Parathyroid adenoma (tissue), 2 donors: ENCODE measurements around the gene DOCK3.

Source experiments
- H2AFZ ChIP-seq: fragments of 300-600 bp; sonication (generic); one replicate; pipeline ENCODE4 v1.7.0; 2017; ENCODE audit warnings: antibody characterized with exemption, mild to moderate bottlenecking
- H3K27ac ChIP-seq: fragments of 300-600 bp; sonication (generic); one replicate; pipeline ENCODE4 v1.7.0; 2017
- H3K27me3 ChIP-seq: fragments of 300-600 bp; sonication (generic); one replicate; pipeline ENCODE4 v1.7.0; 2017; ENCODE audit warnings: low read length; ENCODE audit not compliant: control insufficient read depth, insufficient read depth
- H3K36me3 ChIP-seq: fragments of 300-600 bp; sonication (generic); one replicate; pipeline ENCODE4 v1.7.0; 2017; ENCODE audit warnings: low read length; ENCODE audit not compliant: control insufficient read depth, insufficient read depth
- H3K4me1 ChIP-seq: fragments of 300-600 bp; sonication (generic); one replicate; pipeline ENCODE4 v1.7.0; 2017; ENCODE audit warnings: control low read depth
- H3K4me2 ChIP-seq: fragments of 300-600 bp; sonication (generic); one replicate; pipeline ENCODE4 v1.7.0; 2017; ENCODE audit warnings: low read length
- H3K4me3 ChIP-seq: fragments of 300-600 bp; sonication (generic); one replicate; pipeline ENCODE4 v1.7.0; 2017; ENCODE audit warnings: low read depth, low read length
- H3K79me2 ChIP-seq: fragments of 300-600 bp; sonication (generic); one replicate; pipeline ENCODE4 v1.7.0; 2017; ENCODE audit warnings: control low read depth
- H3K9ac ChIP-seq: fragments of 300-600 bp; sonication (generic); one replicate; pipeline ENCODE4 v1.7.0; 2017; ENCODE audit warnings: mild to moderate bottlenecking
- H3K9me3 ChIP-seq: fragments of 300-600 bp; sonication (generic); one replicate; pipeline ENCODE4 v1.7.0; 2017; ENCODE audit warnings: low read length; ENCODE audit not compliant: control insufficient read depth
- CTCF ChIP-seq: fragments of 300-600 bp; sonication (generic); IDR thresholded peaks from one replicate; pipeline ENCODE4 v1.7.0; 2017; ENCODE audit warnings: antibody characterized with exemption, mild to moderate bottlenecking
- donor health status: primary hyperparathyroidism.

The DOCK3 gene

GRCh38 chr3:50657407-50657806, 17.3 kb upstream of the DOCK3 start:
- no peak overlapping the region for H2AFZ ChIP-seq
- no peaks in the 10 kb centered on the region for H3K36me3 ChIP-seq
- H3K4me2 ChIP-seq, result no peak overlapping the region
- H3K9ac ChIP-seq, result no peak overlapping the region
- peaks cover 6% of the 10 kb centered on the region for H3K4me1 ChIP-seq
- no peak for TF ChIP-seq CTCF
- no peaks in the 10 kb centered on the region for H3K9me3 ChIP-seq
- H3K27ac ChIP-seq, result no peak overlapping the region
- no peaks in the 10 kb centered on the region for H3K27me3 ChIP-seq
- H3K79me2 ChIP-seq, result no peaks in the 10 kb centered on the region
- H3K4me3 ChIP-seq, result no peak overlapping the region

- peaks cover 6% of the 10 kb centered on the region for H3K4me1 ChIP-seq
- H3K9me3 ChIP-seq, result no peaks in the 10 kb centered on the region
- H2AFZ ChIP-seq, result no peak overlapping the region
- H3K9ac ChIP-seq, result no peak overlapping the region
- H3K4me2 ChIP-seq, result no peak overlapping the region
- no peaks in the 10 kb centered on the region for H3K36me3 ChIP-seq
- no peak overlapping the region for H3K27ac ChIP-seq
- H3K27me3 ChIP-seq, result no peaks in the 10 kb centered on the region
- TF ChIP-seq CTCF, result no peak
- no peak overlapping the region for H3K4me3 ChIP-seq
- no peaks in the 10 kb centered on the region for H3K79me2 ChIP-seq
Measured at GRCh38 chr3:50657816-50658215, 16.9 kb upstream of the DOCK3 start.

- H2AFZ ChIP-seq, result no peak overlapping the region
- no peaks in the 10 kb centered on the region for H3K79me2 ChIP-seq
- H3K4me1 ChIP-seq, result peaks cover 6% of the 10 kb centered on the region
- no peaks in the 10 kb centered on the region for H3K9me3 ChIP-seq
- no peak overlapping the region for H3K9ac ChIP-seq
- H3K4me3 ChIP-seq, result no peak overlapping the region
- no peak overlapping the region for H3K27ac ChIP-seq
- no peaks in the 10 kb centered on the region for H3K27me3 ChIP-seq
- TF ChIP-seq CTCF, result no peak
- no peaks in the 10 kb centered on the region for H3K36me3 ChIP-seq
- H3K4me2 ChIP-seq, result no peak overlapping the region
Measured at GRCh38 chr3:50658416-50658815, 16.3 kb upstream of the DOCK3 start.

- Histone ChIP-seq H3K4me3 (no peak overlapping the region), H2AFZ (no peak overlapping the region), H3K79me2 (no peaks in the 10 kb centered on the region), H3K9ac (no peak overlapping the region), H3K4me1 (peaks cover 6% of the 10 kb centered on the region), H3K27me3 (no peaks in the 10 kb centered on the region), H3K27ac (no peak overlapping the region), H3K9me3 (no peaks in the 10 kb centered on the region), H3K4me2 (no peak overlapping the region), H3K36me3 (no peaks in the 10 kb centered on the region)
- TF ChIP-seq CTCF, result no peak
Measured at GRCh38 chr3:50658831-50659230, 15.9 kb upstream of the DOCK3 start.

GRCh38 chr3:50660386-50660785, 14.3 kb upstream of the DOCK3 start:
- peaks cover 6% of the 10 kb centered on the region for H3K4me1 ChIP-seq
- no peaks in the 10 kb centered on the region for H3K36me3 ChIP-seq
- no peaks in the 10 kb centered on the region for H3K27me3 ChIP-seq
- H3K27ac ChIP-seq, result no peak overlapping the region
- no peak overlapping the region for H3K4me3 ChIP-seq
- no peaks in the 10 kb centered on the region for H3K79me2 ChIP-seq
- H2AFZ ChIP-seq, result no peak overlapping the region
- H3K4me2 ChIP-seq, result no peak overlapping the region
- H3K9me3 ChIP-seq, result no peaks in the 10 kb centered on the region
- no peak overlapping the region for H3K9ac ChIP-seq
- TF ChIP-seq CTCF, result no peak
